SHP77 treated with DMSO at 0.1 percent for 48 hours (cell line): ENCODE results near the gene SLC5A10.
"Not testable (repeated sequence)": the region's sequence is repeated elsewhere in the genome, so short reads cannot be mapped to it uniquely, and the experiment has no call there.

Experiments
- DNase-seq: peaks from one replicate; lab custom pipeline; 2025; lab: John Stamatoyannopoulos, UW

Gene SLC5A10

GRCh38 chr17:19043032-19043431 is 91.1 kb downstream of the SLC5A10 start:
- not testable (repeated sequence) for DNase-seq

GRCh38 chr17:19044643-19045042 is 92.7 kb downstream of the SLC5A10 start:
- not testable (repeated sequence) for DNase-seq

GRCh38 chr17:19046782-19047375 is 94.9 kb downstream of the SLC5A10 start, which contains the start of gene GRAP:
TSS of gene GRAP (minus strand) at chr17:19046957. CDS start at chr17:19046926, 31 bp downstream.
- DNase-seq, result not testable (repeated sequence)

GRCh38 chr17:19047510-19047909 is 95.5 kb downstream of the SLC5A10 start:
- not testable (repeated sequence) for DNase-seq

- DNase-seq, result not testable (repeated sequence)
Observed at GRCh38 chr17:19048826-19049225, 96.9 kb downstream of the SLC5A10 start.

GRCh38 chr17:19055447-19055846 is 103.5 kb downstream of the SLC5A10 start:
- DNase-seq, result not testable (repeated sequence)

GRCh38 chr17:19062009-19062717 is 110.2 kb downstream of the SLC5A10 start:
- DNase-seq, result not testable (repeated sequence)

- not testable (repeated sequence) for DNase-seq
Observed at GRCh38 chr17:19062718-19063325, 110.9 kb downstream of the SLC5A10 start.

- DNase-seq, result not testable (repeated sequence)
Observed at GRCh38 chr17:19063326-19063956, 111.5 kb downstream of the SLC5A10 start.

- DNase-seq, result not testable (repeated sequence)
Observed at GRCh38 chr17:19064378-19064777, 112.4 kb downstream of the SLC5A10 start.

- DNase-seq, result not testable (repeated sequence)
Observed at GRCh38 chr17:19070318-19071168, 118.6 kb downstream of the SLC5A10 start.
